ENCODE data around the gene EID3.
"Not testable (repeated sequence)": the region's sequence is repeated elsewhere in the genome, so short reads cannot be mapped to it uniquely, and the experiment has no call there.

EID3 gene

DNA sequence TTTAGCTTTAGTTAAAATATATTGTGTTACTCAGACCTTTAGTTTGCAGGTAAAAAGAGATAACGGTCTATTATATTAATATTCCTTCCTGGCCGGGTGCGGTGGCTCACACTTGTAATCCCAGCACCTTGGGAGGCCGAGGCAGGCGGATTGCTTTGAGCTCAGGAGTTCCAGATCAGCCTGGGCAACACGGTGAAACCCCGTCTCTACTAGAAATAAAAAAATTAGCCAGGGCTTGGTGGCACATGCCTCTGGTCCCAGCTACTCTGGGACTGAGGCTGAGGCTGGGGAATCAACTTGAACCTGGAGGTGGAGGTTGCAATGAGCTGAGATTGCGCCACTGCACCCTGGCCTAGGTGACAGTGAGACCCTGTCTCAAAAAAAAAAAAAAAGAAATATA is 13.2 kb upstream of the EID3 start:
- DNase-seq (ENCODE audit: low read depth), result no peak

DNA sequence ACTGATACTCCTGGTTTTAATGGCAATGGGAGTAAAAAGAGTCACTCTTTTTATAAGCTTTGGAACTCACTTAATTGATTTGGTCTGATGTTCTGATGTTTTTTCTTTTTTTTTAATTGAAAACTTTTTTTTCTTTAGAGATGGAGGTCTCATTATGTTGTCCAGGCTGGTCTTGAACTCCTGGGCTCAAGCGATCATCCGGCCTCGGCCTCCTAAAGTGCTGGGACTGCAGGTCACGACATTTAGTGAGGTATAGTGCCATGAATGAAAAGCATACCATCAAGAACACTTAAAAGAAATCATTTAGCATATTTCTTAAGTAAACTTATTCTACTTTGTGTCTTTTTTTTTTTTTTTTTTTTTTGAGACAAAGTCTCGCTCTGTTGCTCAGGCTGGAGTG is 12.7 kb upstream of the EID3 start:
- no peak for DNase-seq (ENCODE audit: low read depth)

DNA sequence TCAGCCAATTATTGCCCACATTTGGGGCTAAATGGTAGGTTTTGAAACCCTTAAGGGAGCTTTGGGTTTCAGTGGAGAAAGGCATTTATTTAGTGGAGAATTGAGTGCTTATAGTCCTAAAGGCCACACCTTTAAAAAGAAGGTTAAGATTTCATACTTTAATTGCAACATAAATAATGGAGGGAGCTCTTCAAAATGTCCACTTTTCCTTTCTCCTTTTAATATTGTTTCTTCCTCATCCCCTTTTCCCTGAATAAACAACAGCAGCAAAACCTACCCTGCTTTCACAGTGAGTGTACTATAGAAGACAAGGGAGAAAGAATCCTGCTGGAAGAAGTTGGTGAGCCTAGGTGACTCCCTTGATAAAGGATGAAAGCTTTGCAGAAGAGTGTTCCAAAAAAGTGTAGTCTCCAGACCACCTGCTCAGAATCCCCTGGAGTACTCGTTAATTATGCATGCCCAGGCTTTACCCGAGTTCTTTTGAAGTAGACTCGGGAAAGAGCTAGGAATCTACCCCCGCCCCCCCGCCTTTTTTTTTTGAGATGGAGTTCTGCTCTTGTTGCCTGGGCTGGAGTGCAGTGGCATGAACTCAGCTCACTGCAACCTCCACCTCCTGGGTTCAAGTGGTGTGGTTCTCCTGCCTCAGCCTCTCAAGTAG is 11.5 kb upstream of the EID3 start:
- DNase-seq (ENCODE audit: low read depth), result no peak

DNA sequence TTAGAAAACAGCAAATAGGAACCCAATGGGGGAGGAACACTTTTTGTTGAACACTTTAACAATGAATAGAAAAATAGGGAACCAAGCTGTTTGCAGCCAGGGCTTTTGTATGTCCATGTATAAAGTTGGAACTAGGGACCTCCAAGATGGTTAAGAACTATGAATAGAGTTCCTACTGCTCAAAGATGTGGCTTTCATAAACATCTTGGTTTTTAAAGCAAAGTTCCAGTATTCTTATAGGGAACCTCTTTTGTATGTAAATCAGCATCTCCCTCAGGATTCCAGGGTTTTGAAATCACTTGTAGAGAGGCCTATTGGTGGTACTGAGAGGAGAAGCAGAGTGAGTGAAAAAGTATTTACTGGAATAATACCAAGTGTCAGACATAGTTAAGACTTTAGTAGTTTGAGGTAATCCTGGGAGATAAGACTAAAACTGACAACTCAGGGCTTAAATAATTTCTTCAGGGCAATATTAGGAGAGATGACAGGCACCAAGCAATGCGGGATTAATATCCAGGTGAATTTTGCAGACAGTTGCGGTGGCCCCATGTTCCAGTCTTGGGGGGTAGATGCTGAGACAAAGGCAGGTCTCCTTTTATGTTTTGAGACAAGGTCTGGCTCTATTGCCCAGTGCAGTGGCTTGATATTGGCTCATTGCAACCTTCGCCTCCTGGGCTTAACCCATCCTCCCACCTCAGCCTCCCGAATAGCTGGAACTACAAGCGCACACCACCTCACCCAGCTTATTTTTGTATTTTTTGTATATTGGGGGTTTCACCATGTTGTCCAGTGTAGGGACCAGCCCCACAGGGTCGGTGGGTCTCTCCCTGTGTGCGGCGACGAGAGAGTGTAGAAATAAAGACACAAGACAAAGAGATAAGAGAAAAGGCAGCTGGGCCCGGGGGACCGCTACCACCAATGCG is 10.4 kb upstream of the EID3 start:
- DNase-seq (ENCODE audit: low read depth), result no peak

DNA sequence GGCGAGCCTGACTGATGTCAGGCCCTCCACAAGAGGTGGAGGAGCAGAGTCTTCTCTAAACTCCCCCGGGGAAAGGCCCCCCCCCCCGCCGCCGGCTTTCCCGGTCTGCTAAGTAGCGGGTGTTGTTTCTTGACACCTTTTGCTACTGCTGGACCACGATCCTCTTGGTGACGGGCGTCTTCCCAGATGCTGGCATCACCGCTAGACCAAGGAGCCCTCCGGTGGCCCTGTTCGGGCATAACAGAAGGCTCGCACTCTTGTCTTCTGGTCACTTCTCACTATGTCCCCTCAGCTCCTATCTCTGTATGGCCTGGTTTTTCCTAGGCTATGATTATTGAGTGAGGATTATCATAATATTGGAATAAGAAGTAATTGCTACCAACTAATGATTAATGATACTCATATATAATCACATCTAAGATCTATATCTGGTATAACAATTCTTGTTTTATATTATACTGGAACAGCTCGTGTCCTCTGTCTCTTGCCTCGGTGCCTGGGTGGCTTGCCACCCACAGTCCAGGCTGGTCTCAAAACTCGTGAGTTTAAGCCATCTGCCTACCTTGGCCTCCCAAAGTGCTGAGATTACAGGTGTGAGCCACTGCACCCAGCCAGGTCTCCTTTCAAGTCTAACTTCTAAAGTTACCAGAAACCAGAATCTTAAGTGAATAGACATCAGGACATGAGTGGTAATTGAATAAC is 9.2 kb upstream of the EID3 start:
- not testable (repeated sequence) for DNase-seq (ENCODE audit: low read depth)

DNA sequence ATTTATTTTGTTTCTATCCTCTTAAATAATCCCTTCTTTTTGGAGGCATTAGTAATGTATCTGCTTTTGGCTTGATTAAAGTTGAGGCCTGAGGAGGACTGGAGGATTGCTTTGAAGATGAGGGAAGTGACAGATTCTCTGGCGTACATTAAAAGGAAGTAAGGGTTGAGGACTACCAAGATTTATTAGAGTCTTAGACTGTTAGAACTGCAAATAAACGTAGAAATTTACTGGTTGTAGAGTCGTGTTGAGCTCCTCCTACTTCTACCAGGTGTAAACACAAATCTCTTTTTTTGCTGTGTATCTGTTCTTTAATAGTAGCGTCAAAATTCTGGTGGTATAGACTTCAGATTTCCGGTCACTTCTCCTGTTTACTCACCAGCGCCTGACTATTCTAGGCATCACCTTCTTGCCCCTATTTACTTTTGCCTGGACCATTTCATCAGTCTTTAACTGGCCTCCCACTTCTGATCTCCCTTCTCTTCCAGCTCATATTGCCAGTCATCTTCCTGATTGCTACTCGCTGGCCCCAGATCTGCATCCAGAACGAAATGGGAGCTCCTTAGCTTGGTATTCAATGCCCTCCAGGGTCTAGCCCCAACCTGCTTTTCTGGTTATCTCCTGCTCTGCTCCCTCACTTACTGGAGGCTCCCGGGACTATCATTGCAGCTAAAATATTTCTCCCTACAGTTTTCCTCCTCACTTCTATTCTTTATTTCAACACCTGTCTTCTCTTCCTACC is 8.4 kb upstream of the EID3 start:
- no peak for DNase-seq (ENCODE audit: low read depth)

DNA sequence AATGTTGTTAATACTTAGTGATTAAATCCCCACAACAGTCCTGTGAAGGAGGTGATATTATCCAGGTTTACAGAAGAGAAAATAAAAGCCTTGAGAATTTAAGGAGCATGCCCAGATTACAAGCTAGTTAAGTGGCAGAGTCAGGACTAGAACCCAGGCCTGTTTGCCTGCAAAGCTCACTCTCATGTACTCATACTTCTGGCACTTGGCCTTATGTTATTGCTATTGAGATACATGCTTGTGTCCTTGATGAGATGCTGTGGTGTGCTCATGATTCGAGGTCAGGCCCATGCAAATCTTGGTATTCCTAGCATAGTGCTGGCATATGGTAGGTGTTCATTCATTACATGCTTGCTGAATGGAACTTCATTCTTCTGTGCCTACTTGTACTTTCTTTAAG is 7.6 kb upstream of the EID3 start:
- no peak for DNase-seq (ENCODE audit: low read depth)

DNA sequence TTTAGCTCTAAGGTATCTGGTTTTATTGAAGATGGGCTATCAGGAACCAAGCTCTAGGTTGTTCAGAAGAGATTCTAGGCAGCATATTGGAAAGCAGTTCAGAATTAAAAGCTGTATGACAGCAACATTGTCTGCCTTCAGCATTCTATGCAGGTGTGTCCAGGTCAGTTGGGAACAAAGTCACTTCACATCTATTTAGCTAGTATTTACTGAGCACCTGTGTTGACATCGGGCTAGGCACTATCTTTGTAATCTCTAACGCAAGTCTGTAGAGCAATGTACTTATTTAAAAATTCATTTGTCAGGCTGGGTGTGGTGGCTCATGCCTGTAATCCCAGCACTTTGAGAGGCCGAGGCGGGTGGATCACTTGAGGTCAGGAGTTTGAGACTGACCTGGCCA is 6.8 kb upstream of the EID3 start:
- no peak for DNase-seq (ENCODE audit: low read depth)

DNA sequence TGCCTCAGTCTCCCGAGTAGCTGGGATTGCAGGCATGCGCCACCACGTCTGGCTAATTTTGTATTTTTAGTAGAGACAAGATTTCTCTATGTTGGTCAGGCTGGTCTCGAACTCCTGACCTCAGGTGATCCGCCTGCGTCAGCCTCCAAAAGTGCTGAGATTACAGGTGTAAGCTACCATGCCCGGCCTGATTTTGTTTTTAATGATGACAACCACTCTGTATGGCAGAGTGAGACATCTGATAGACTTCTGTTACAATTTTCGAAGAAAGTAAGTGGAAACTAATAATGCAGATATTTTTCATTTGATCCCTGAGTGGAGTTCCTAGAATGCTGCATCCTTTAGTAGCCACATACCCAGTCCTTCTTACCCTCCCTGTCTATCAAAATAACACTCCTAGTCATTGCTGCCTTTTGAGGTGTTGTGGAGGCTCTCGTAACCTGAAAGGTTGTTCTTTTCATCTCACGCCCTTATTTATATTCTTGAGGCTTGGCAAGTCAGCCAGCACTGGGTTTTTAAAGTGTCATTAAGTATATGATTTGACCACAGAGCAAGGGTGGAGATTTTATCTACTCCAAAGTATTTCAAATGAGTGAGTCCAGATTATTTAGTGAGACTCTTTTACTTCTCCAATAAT is 5.9 kb upstream of the EID3 start:
- DNase-seq (ENCODE audit: low read depth), result no peak

DNA sequence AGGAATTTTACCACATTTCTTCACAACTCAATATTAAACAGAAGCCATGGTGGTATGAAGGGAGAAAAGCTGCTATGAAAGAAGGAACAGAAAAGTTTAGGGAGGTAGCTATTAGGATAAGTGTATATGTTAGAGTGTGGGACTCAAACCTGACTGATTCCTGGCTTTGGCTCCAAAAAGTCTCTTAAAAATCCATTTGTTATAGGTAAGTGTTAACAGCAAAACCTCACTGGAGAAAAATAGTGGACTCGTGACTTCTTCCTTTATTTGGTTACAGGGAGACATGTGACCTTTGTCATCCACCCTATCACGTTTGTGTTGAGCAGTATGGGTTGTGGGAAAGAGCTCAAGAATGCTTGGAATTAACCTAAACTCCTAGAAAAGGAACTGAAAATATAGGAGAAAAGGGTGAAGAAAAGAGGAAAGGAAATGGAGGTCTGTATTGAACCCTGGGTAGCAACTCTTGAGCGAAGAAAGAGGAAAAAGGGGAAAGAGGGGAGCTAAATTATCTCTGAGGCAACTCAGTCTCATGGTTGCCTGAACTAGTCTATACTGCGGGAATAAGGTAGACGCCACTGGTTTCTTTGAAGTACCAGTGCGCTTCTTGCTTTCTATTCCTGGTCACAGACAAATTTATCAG is 3.6 kb upstream of the EID3 start:
- no peak for DNase-seq (ENCODE audit: low read depth)

DNA sequence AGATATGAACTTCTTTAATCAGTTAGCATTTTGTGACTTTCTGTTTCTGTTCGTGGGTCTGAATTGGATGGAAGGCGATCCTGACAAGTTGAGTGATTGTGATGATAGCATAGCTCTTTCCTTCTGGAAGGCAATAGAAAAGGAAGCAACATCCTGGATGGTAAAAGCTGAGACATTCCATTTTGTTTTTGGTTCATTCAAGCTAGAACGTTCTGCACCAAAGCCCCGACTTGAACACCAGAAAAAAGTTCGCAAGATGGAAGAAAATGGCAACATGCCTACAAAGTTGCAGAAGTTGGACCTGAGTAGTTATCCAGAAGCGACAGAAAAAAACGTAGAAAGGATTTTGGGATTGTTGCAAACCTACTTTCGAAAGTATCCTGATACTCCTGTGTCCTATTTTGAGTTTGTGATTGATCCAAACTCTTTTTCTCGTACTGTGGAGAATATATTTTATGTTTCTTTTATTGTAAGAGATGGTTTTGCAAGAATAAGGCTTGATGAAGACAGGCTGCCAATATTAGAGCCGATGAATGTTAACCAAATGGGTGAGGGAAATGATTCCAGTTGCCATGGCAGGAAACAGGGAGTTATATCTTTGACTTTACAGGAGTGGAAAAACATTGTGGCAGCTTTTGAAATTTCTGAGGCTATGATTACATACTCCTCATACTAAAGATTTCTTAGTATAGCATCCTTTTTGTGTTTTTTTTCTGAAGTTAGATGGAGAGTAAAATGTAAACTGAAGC is 896 bp downstream of the EID3 start:
- DNase-seq (ENCODE audit: low read depth), result no peak

DNA sequence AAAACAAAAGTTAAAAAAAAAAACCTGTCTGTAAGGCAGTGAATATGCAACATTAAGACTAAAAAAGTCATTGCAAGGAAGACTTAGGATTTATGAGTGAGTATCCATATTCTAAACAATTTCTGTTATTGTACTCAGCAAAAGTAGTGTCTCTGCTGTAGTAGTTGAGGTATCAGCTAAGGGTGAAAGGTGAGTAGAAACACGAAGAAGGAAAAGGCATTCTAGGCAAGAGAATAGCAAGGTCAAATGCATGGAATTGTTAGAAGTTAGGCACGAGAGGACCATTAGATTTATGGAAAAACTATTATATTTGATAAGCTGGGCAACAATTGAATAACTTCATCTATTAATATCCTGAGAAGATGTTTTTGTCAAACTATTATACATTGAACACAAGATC is 1.8 kb downstream of the EID3 start:
- no peak for DNase-seq (ENCODE audit: low read depth)

DNA sequence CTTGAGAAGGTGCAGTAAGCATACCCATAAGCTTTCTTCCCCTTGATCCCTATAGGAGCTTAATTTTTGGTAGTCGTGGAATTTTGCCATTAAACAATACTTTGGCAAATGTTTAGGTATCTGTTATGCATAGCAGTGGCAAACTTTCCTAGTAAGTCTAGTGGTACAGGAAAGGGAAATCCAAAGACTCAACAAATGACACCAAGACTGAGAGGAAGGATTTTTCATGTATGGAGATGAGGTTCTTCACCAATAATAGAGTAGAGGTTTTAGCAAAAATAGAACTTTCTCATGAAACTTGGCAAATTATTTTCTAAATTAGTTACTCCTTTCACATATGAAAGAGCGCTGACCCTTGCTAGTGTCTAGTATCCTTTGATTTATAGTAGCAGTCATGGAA is 2.8 kb downstream of the EID3 start:
- no peak for DNase-seq (ENCODE audit: low read depth)

DNA sequence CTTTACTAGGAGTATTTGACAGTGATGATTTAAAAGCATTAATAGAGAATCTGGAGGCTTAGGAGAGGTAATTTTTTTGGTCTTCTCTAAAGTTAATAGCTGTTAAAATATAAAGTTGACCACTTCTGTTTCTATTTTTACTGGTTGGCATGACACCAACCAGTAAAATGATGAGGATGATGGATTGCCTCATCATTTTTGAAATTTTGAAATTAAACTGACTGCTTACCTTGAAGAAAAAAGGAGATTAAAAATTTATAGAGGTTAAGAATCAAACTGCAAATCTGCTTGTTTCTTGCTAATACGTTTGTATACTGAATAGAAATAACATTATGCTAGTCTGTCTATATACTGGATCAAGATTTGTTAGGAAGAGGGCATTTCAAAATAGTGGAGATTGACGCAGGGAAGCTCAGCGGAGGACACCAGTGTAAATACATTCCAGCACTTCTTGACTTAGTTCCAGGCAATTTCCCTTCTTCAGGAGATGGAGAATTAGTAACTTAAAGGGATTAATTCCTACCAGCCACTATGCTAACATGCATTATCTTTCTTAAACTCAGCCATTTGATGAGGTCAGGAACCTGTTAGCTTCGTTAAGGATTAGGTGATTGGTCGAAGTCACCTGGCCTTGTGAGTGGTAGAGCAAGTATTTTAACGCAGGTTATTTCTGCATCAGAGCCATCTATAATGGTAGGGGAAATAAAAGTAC is 3.6 kb downstream of the EID3 start:
- no peak for DNase-seq (ENCODE audit: low read depth)

DNA sequence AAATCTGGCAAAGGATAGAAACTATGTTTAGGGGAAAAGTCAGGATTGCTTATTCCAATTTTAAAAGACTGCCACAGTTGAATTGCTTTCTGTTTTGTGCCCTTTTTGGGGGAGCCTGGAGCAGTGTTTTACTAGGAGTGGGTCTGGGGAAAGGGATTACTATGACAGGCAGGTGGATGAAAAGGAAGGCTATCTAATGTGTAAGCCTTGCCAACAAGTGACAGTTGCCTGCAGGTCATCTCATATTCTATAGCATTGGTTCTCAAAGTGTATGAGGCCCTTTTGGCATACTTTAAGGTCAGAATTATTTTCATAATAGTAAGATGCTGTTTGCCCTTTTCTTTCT is 4.1 kb downstream of the EID3 start:
- DNase-seq (ENCODE audit: low read depth), result no peak

DNA sequence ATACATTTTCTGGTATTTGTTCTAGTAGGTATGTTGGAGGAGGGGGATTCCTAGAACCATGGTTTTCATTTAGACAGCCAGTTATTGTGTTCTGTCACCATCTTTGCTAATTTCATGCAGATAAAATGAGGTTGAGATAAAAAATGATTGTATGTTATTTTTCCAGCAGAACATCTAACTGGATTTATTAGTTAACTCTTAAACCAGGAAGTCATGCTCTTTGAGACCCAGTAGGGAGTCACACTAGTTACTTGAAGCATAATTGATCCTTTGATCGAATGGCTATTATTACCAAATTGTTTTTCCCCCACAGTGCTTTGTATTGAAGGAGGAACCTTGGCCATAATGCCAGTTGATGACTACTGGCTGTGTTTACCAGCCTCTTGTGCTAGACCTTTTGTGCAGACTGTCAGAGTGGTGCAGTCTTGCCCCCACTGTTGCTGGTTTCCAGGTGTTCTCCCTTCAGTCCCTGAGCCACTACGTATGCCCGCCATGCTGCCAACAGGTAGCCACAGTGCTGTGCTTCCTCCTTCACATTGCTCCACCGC is 6.0 kb downstream of the EID3 start:
- DNase-seq (ENCODE audit: low read depth), result no peak

DNA sequence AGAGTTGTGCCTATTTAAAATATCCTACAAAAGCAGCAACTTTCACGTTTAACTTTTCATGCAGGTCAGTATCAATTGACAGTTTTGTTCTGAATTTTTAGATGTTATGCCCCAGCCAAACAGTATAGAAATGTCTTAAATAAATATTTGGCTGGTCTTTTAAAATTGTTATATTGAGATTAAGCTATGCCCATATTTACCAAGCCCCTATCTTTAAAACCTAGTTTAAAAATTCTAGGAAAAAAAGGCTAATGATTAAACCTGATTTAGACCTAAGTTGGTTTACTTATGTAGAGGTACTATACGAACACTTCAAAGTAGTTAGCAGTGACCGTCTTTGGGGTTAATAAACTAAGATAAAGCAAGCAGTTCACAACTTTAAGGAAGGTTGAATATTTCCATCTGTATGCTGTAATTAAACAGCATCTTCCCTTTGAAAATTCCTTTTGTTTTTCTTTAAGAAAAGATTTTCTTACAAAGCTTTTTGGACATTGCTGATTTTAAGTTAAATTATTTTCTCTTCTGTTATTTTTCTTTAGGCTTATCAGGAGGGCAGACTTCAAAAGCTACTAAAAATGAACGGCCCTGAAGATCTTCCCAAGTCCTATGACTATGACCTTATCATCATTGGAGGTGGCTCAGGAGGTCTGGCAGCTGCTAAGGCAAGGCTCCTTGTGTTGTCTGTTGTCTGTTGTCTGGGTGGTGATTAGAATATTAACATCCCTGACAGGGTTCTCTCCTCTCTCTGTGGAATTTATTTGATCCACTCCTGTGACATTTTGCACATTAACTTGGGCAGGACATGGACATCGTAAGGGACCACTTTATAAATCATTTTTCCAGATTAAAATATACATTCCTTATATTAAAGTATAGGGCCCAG is 7.5 kb downstream of the EID3 start:
- no peak for DNase-seq (ENCODE audit: low read depth)

DNA sequence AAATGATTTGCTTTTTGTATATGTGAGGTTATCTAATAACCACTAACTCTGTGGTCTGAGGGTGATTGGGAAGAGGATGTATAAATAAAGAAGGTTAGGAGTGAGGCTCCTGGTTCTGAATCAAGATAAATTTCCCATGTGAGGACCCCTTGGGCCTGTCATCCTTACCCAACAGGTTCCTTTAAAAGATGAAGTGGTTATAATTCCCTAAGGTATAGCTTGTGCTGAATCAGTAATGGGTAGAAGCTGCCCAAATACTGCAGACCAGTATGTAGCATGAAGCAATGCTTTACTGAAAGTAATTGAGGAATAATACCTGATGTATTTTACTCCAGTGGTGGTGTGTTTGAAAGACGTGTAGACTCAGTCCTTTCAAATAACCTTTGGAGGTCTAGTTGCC is 8.7 kb downstream of the EID3 start:
- DNase-seq (ENCODE audit: low read depth), result no peak

DNA sequence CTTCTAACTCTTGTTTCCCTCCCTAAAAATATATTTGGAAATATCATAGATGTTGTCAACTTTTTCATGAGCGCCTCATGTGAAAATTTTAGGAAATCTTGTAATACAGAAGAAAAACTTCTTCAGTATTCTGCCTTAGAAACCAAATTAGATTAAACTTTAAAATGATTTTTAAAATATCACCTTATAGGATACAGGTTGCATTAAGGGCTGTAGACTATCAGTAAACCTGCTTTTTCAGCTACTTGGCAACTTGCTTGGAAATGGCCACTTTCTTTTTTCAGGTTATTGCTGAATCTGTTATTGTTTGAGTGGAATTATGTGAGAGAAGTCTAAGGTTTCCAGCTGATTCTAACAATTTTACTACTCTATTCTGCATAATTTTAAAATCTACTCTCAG is 9.1 kb downstream of the EID3 start:
- DNase-seq (ENCODE audit: low read depth), result no peak
